ENCODE results near the gene C19orf44. TPM values are rescaled to one million over a fixed set of nuclear protein-coding genes. Genes with fewer than 3 reads are reported as not detected.

Gene C19orf44
- total RNA-seq, 2 experiments from 2014 or later = 0.78 to 1.0 TPM

DNA sequence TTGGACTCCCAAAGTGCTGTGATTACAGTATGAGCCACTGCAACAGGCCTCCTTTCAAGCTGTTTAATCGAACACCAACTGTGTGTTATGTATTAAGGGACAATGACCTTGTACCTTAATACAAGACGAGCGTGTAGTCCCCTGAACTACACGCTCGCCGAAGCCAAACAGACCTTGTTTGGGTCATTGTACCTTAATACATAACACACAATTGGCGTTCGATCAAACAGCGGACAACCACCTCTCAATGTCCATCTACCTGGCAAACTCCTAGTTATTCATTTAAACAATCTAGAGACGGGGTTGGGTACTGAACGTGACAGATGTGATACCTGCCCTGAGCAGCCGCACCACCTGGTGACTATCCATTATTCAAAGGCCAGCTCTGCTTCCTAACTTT, 44.8 kb downstream of the C19orf44 start:
- no peaks in the 10 kb centered on the region for H3K9me3 Mint-ChIP-seq
- Histone ChIP-seq H3K4me3 (ENCODE audit: low read length) (peak overlapping the region; percentile 95), H3K9me3 (ENCODE audit: control insufficient read depth in 1 of 2, insufficient read depth in 1 of 2, low read length in 2 of 2) (no peaks in the 10 kb centered on the region), H3K4me1 (ENCODE audit: insufficient read depth, low read length) (peaks cover 71% of the 10 kb centered on the region), H3K27ac (ENCODE audit: low read depth in 1 of 2, low read length in 2 of 2) (peak overlapping the region in 1 of 2 donors; percentile 79), H3K27me3 (ENCODE audit: control insufficient read depth in 1 of 2, insufficient read depth in 2 of 2, low read length in 2 of 2) (no peaks in the 10 kb centered on the region), H3K36me3 (ENCODE audit: insufficient read depth, low read length) (peaks cover 30% of the 10 kb centered on the region)
- ChIA-PET POLR2A (no interaction called here), CTCF (interaction anchor here (1.0 to 1.4 kb wide), 3 partner anchors 45 to 119 kb away, joined by 3 to 6 read pairs (median 3); partner anchors contain the start of genes C19orf44, CALR3 and SMIM7)
- TF ChIP-seq, protein P1, sequence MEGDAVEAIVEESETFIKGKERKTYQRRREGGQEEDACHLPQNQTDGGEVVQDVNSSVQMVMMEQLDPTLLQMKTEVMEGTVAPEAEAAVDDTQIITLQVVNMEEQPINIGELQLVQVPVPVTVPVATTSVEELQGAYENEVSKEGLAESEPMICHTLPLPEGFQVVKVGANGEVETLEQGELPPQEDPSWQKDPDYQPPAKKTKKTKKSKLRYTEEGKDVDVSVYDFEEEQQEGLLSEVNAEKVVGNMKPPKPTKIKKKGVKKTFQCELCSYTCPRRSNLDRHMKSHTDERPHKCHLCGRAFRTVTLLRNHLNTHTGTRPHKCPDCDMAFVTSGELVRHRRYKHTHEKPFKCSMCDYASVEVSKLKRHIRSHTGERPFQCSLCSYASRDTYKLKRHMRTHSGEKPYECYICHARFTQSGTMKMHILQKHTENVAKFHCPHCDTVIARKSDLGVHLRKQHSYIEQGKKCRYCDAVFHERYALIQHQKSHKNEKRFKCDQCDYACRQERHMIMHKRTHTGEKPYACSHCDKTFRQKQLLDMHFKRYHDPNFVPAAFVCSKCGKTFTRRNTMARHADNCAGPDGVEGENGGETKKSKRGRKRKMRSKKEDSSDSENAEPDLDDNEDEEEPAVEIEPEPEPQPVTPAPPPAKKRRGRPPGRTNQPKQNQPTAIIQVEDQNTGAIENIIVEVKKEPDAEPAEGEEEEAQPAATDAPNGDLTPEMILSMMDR (IDR thresholded peaks at IDR 0.05) = no peak
- peak overlapping the region; percentile 97 for H3K4me3 Mint-ChIP-seq
- H3K27ac Mint-ChIP-seq = peak overlapping the region; percentile 82
- H3K27me3 Mint-ChIP-seq = no peaks in the 10 kb centered on the region
- H3K36me3 Mint-ChIP-seq (ENCODE audit: low read depth) = peaks cover 54% of the 10 kb centered on the region
- ATAC-seq (ENCODE audit: poor library complexity) (no peak), DNase-seq (no peak)
- intact Hi-C loops (cut with DNase I, micrococcal nuclease) = no loop called here
- peaks cover 47% of the 10 kb centered on the region for H3K4me1 Mint-ChIP-seq (ENCODE audit: low read depth)

DNA sequence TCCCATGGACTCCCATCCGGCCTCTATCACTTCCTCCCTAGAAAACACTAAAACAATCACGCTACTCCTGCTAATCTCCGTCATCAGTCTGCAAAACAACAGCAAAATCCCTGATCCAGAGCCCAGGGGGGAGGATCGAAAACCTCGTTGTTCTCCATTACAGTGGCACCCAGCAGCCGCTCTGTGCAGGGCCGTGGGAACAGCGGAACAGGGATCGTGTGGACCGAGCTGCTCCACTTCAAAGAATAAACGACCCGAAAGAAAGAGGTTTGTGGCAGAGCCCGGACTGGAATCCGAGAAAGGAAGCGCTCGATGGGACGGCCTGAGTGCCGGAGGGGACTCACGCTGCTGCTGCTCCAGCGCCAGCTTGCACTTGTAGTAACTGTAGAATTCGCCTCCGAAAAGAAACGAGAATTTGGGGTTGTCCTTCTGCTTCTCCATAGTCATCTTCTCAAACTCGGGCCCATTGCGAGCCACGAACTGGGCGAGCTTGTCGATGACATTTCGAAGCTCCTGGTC, 45.4 kb downstream of the C19orf44 start:
- Mint-ChIP-seq H3K27ac (peak overlapping the region; percentile 82), H3K9me3 (no peaks in the 10 kb centered on the region), H3K4me1 (ENCODE audit: low read depth) (peaks cover 47% of the 10 kb centered on the region), H3K36me3 (ENCODE audit: low read depth) (peaks cover 49% of the 10 kb centered on the region), H3K27me3 (no peaks in the 10 kb centered on the region), H3K4me3 (peak overlapping the region; percentile 97)
- Histone ChIP-seq H3K36me3 (ENCODE audit: insufficient read depth, low read length) (peaks cover 23% of the 10 kb centered on the region), H3K27ac (ENCODE audit: low read depth in 1 of 2, low read length in 2 of 2) (peak overlapping the region in 1 of 2 donors; percentile 79), H3K4me3 (ENCODE audit: low read length) (peak overlapping the region; percentile 95), H3K27me3 (ENCODE audit: control insufficient read depth in 1 of 2, insufficient read depth in 2 of 2, low read length in 2 of 2) (no peaks in the 10 kb centered on the region), H3K4me1 (ENCODE audit: insufficient read depth, low read length) (peaks cover 71% of the 10 kb centered on the region), H3K9me3 (ENCODE audit: control insufficient read depth in 1 of 2, insufficient read depth in 1 of 2, low read length in 2 of 2) (no peaks in the 10 kb centered on the region)
- intact Hi-C loops (cut with DNase I, micrococcal nuclease) = loop anchor here (1.0 to 2.0 kb wide), 7 partner anchors 25 to 119 kb away; partner anchors contain the start of genes C19orf44 (in 2 of the 2), CALR3 (in 2 of the 2), MED26 (in 2 of the 2) and SMIM7 (in 2 of the 2)
- ChIA-PET CTCF (interaction anchor here (1.0 to 1.4 kb wide), 3 partner anchors 46 to 118 kb away, joined by 3 to 6 read pairs (median 3); partner anchors contain the start of genes C19orf44, CALR3 and SMIM7), POLR2A (no interaction called here)
- ATAC-seq (ENCODE audit: poor library complexity) = peak; percentile 6
- TF ChIP-seq, protein P1 (IDR thresholded peaks at IDR 0.05) = no peak
- peak in 3 of 14 experiments; percentile 5 to 8 (median 7) for DNase-seq

DNA sequence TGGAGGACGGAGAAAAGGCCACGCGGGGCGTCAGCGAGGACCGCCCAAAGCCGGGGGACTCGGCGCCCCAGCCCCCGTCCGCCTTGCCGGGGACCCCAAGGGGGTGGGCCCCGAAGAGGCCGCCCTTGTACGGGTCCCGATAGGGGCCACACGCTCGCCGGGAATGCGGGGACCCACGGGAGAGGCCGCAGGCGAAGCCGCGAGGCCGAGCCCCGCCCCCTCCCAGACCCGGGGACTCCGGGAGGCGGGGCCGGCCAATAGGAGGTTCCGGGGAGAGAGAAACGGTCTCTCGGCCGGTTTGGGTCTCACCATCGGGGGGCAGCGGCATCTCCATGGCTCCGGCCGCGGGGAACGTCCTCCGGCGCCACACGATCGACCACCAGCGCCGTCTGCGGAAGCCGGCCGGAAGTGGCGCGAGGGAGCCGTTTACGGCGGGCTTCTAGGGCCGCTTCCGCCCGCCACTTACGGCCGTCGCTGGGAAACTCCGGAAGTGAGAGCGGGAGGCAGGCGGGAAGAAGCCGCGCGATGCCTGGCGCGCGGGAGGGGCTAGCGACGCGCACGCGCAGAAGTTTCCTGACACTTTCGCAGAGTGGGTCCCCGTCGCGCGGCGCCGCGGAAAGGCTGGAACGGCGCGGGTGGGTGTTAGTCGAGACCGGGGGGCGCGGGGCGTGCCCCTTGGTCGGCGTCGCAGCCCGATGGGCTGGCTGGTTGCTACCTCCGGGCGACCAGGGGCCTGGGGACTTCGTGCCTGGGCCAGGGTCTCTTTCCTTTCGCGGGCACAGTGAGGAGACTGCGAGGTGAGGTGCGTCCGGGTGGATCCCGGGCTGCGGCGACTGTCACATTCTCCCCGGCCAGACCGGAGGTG, 46.1 kb downstream of the C19orf44 start, which contains the start of gene CHERP:
CHERP (minus strand) TSS at position 393 of the 865 bp plus-strand sequence; CDS start at position 334, 59 bp downstream.
- Histone ChIP-seq H3K27me3 (ENCODE audit: control insufficient read depth in 1 of 2, insufficient read depth in 2 of 2, low read length in 2 of 2) (no peaks in the 10 kb centered on the region), H3K9me3 (ENCODE audit: control insufficient read depth in 1 of 2, insufficient read depth in 1 of 2, low read length in 2 of 2) (no peaks in the 10 kb centered on the region), H3K36me3 (ENCODE audit: insufficient read depth, low read length) (peaks cover 23% of the 10 kb centered on the region), H3K27ac (ENCODE audit: low read depth in 1 of 2, low read length in 2 of 2) (peak within 1 kb of the TSS; percentile 75 to 79), H3K4me3 (ENCODE audit: low read length) (peak within 1 kb of the TSS; percentile 95), H3K4me1 (ENCODE audit: insufficient read depth, low read length) (peaks cover 71% of the 10 kb centered on the region)
- intact Hi-C loops (cut with DNase I, micrococcal nuclease) = loop anchor here (1.0 to 2.0 kb wide), 7 partner anchors 24 to 119 kb away; partner anchors contain the start of genes C19orf44 (in 2 of the 2), CALR3 (in 2 of the 2), MED26 (in 2 of the 2) and SMIM7 (in 2 of the 2)
- ATAC-seq (ENCODE audit: poor library complexity) (peak; percentile 87), DNase-seq (peak; percentile 88 to 98 (median 94))
- Mint-ChIP-seq H3K27ac (peak within 1 kb of the TSS; percentile 84), H3K4me3 (peak within 1 kb of the TSS; percentile 97), H3K9me3 (no peaks in the 10 kb centered on the region), H3K4me1 (ENCODE audit: low read depth) (peaks cover 47% of the 10 kb centered on the region), H3K27me3 (no peaks in the 10 kb centered on the region), H3K36me3 (ENCODE audit: low read depth) (peaks cover 42% of the 10 kb centered on the region)
- TF ChIP-seq, protein P1 (IDR thresholded peaks at IDR 0.05) = no peak
- ChIA-PET CTCF (interaction anchor here (1.0 to 1.1 kb wide), 2 partner anchors 45 to 46 kb away, joined by 3 to 6 read pairs; partner anchors contain the start of genes C19orf44 and CALR3), POLR2A (interaction anchor here (0.7 to 1.6 kb wide), 7 partner anchors 9 to 119 kb away, joined by 4 to 12 read pairs (median 6); partner anchors contain the start of genes MED26 and TMEM38A)
